GM18520 (cell line): ENCODE data around the gene SH3BGR.
"Not testable (repeated sequence)": the region's sequence is repeated elsewhere in the genome, so short reads cannot be mapped to it uniquely, and the experiment has no call there.

Source experiments
- ATAC-seq: cut with Tn5 transposase; IDR thresholded peaks from one replicate; pipeline ENCODE4 v1.9.1; 2021; ENCODE audit not compliant: unreplicated experiment

Gene SH3BGR

DNA sequence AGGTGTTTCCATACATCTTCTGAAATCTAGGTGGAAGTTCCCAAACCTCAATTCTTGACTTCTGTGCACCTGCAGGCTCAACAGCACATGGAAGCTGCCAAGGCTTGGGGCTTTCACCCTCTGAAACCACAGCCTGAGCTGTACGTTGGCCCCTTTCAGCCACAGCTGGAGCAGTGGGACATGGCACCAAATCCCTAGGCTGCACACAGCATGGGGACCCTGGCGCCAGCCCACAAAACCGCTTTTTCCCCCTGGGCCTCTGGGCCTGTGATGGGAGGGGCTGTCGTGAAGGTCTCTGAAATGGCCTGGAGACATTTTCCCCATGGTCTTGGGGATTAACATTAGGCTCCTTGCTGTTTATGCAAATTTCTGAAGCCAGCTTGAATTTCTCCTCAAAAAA, 88.6 kb downstream of the SH3BGR start:
- ATAC-seq, result not testable (repeated sequence)

- ATAC-seq, result no peak
Observed at GRCh38 chr21:39542736-39543135, 91.0 kb downstream of the SH3BGR start.

DNA sequence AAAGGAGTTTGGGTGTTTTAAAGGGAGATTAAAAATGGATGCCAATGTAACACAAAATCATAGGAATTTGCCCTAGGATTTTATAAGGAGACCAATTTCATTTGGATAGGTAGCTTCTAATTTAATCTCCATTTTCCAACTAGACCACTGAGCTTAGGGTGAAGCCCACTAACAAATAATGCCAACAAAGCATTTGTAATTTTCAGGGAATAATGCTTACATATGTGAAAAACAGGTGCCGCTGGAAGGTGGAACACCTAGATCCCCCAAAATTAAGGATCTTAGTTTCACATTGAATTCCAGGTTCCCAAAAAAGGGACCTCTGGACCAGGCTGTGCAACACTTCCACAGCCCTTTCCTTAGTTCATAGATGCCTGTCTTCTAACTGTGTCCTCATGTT, 94.8 kb downstream of the SH3BGR start:
- ATAC-seq, result no peak

- no peak for ATAC-seq
Observed at GRCh38 chr21:39552856-39553255, 101.1 kb downstream of the SH3BGR start.

- no peak for ATAC-seq
Observed at GRCh38 chr21:39553331-39553730, 101.6 kb downstream of the SH3BGR start.

DNA sequence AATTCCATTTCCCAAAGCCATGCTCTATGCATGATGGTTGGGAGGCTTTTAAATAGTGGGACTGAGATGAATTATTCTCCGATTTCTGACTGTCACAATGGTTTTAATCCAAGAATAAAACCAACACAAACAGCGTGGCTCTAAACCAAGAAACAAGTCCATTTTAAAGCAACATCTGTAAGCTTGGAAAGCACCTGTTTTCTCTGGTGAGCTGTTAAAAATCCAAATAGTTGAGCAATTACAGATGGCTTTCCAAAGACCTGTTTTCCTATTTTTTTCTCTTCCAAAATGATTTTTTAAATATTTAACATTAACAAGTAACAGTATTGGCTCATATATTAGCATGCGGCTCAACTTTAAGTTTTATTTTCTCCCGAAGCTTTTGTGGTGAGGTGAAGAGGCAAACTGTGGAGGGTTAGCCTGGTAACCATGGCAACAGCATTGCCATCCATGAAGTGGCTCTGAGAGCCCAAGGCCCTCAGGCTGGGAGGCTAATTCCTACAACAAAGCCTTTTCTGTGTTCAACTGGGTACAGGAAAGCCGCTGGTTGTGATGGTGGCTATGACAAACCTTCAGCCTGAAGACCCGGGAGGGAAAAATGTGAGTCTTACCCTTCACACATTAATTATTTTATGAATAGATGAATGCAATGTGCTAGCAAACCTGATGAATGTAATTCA, 104.3 kb downstream of the SH3BGR start:
- ATAC-seq, result no peak

GRCh38 chr21:39559511-39559910, 107.7 kb downstream of the SH3BGR start:
- ATAC-seq, result no peak

- no peak for ATAC-seq
Observed at GRCh38 chr21:39561140-39561539, 109.4 kb downstream of the SH3BGR start.

GRCh38 chr21:39562791-39563770, 111.3 kb downstream of the SH3BGR start:
- no peak for ATAC-seq

DNA sequence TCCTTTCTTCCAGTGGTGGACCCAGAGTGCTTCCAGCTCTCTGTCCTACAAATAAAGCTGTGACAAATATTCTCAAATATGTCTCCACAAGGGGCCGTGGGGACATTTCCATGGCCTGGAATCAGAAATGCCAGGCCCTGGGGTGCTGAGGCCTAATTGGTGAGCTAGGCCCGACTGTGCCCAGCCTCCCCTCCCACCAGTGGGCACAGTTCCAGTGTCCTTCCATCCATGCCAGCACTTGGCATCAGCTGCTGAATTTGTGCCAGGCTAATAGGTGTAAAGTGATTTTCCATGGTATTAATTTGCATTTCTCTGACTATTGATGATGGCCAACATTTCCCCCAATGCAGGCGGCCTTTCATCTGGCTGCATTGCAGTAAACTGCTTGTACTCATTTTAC, 112.4 kb downstream of the SH3BGR start:
- no peak for ATAC-seq
